Skeletal muscle tissue (tissue), 4 donors: ENCODE results near the gene HOXB2. TPM values are rescaled to one million over a fixed set of nuclear protein-coding genes. Genes with fewer than 3 reads are reported as not detected.
"Not testable (repeated sequence)": the region's sequence is repeated elsewhere in the genome, so short reads cannot be mapped to it uniquely, and the experiment has no call there.

Experiments used
- H3K27ac ChIP-seq: one replicate; pipeline ENCODE4 v1.7.0; 2013; ENCODE audit warnings: mild to moderate bottlenecking, low read depth, low read length, inconsistent platforms
- H3K27me3 ChIP-seq, 3 donors: one replicate each; pipeline ENCODE4 v1.7.0; 2013; ENCODE audit warnings: low read length in 3 of 3; ENCODE audit not compliant: control insufficient read depth in 3 of 3, insufficient read depth in 3 of 3
- H3K36me3 ChIP-seq, 3 donors: one replicate each; pipeline ENCODE4 v1.7.0; 2013; ENCODE audit warnings: low read length in 3 of 3; ENCODE audit not compliant: control insufficient read depth in 3 of 3, insufficient read depth in 3 of 3
- H3K4me1 ChIP-seq, 3 donors: one replicate each; pipeline ENCODE4 v1.7.0; 2013; ENCODE audit warnings: low read length in 3 of 3, mild to moderate bottlenecking in 3 of 3; ENCODE audit not compliant: control insufficient read depth in 3 of 3, insufficient read depth in 3 of 3
- H3K4me3 ChIP-seq, 3 donors: one replicate each; pipeline ENCODE4 v1.7.0; 2013; ENCODE audit warnings: low read length in 3 of 3
- H3K9ac ChIP-seq, 3 donors: one replicate each; pipeline ENCODE4 v1.7.0; 2013; ENCODE audit warnings: low read length in 3 of 3, mild to moderate bottlenecking in 3 of 3, moderate library complexity in 2 of 3, low read depth in 1 of 3
- H3K9me3 ChIP-seq, 3 donors: one replicate each; pipeline ENCODE4 v1.7.0; 2013; ENCODE audit warnings: low read length in 3 of 3; ENCODE audit not compliant: control insufficient read depth in 3 of 3
- total RNA-seq: library from RNA; depleted of rRNA; stranded (reverse); fragments of >200 nt; gene quantifications from one replicate; pipeline ENCODE4 v1.2.3, GENCODE V29; 2014
- donor health status: Osteomylitis.

HOXB2 gene
- total RNA-seq, 1 donor from 2014 or later = 3.1 TPM

DNA sequence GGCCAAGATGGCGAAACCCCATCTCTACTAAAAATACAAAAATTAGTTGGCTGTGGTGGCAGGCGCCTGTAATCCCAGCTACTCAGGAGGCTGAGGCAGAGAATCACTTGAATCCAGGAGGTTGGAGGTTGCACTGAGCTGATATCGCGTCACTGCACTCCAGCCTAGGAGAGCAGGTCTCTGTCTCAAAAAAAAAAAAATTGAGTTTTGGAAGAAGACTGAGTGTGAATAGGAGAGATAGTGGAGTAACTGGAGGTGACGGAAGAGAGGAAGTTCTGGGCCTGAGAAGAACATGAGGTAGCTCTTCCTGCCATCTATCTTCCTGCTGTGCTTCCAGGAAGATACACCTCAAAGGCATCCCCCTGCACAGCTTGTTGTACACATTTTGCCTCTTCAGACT, 25.5 kb downstream of the HOXB2 start:
- Histone ChIP-seq H3K4me1 (no peaks in the 10 kb centered on the region), H3K27ac (no peak overlapping the region), H3K9ac (no peak overlapping the region), H3K27me3 (peaks cover 19 to 34% (median 32%) of the 10 kb centered on the region in 3 donors), H3K9me3 (no peaks in the 10 kb centered on the region), H3K36me3 (no peaks in the 10 kb centered on the region), H3K4me3 (no peak overlapping the region)

DNA sequence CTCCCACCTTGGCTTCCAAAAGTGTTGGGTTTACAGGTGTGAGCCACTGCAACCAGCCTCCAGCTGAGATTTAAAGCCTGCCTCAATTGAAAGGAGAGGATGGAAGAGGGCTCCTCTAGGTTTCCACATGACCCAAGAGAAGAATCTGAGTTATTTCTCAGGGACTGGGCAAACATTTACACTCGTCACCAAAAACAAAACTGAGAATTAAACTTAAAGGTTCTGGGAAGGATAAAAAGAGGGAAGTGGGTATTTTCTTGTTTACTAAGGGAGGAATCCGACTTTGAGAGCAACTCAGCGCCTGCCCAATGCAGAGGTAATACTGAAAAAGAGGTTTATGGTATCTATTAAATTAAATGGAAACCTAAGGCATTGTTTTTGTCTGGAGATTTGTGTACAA, 27.4 kb downstream of the HOXB2 start:
- H3K27ac ChIP-seq = no peak overlapping the region
- H3K4me3 ChIP-seq = no peak overlapping the region
- no peaks in the 10 kb centered on the region for H3K4me1 ChIP-seq
- no peaks in the 10 kb centered on the region for H3K36me3 ChIP-seq
- H3K27me3 ChIP-seq = peaks cover 28 to 36% (median 33%) of the 10 kb centered on the region in 3 donors
- H3K9ac ChIP-seq = no peak overlapping the region
- no peaks in the 10 kb centered on the region for H3K9me3 ChIP-seq

DNA sequence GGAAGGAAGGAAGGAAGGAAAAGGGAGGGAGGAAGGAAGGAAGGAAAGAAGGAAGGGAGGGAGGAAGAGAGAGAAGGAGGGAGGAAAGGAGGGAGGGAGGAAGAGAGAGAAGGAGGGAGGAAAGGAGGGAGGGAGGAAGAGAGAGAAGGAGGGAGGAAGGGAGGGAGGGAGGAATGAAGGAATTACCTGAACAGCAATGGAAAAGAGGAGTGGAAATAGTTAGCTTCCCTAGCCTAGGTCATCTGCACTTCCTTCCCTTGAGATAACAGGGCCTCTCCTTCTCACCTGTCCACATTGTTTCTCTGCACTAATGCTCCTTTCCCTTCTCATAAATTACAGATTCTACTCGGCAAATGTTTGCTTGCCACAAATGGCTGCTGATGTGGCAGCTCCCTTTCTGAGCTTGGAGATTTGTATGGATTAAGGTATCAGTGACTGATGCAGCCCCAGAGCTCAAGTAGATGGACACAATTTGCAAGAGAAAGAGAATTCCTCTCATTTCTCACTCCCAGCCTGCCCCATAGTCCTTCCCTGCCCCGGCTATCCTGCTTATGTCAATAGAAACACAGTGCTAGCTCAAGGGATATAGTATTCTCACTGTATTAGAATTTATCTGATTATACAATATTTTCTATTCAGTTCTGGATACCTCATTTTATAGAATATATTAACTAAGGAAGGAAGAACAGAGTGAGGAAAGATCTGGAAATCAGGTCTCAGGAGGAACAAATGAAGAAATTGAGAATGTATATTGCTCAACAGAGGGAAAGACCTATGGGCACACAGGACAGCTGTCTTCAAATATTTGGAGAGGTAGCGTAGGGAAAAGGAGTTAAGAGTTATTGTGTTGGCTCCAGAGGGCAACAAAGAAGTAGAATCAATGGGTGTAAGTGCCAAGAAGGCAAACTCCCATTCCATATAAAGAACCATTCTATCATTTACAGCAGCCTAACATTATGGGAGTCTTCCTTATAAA, 28.7 kb downstream of the HOXB2 start:
- H3K27ac ChIP-seq = no peak overlapping the region
- H3K36me3 ChIP-seq = no peaks in the 10 kb centered on the region
- peaks cover 24 to 42% (median 33%) of the 10 kb centered on the region in 3 donors for H3K27me3 ChIP-seq
- no peaks in the 10 kb centered on the region for H3K9me3 ChIP-seq
- H3K9ac ChIP-seq = no peak overlapping the region
- no peaks in the 10 kb centered on the region for H3K4me1 ChIP-seq
- no peak overlapping the region for H3K4me3 ChIP-seq

DNA sequence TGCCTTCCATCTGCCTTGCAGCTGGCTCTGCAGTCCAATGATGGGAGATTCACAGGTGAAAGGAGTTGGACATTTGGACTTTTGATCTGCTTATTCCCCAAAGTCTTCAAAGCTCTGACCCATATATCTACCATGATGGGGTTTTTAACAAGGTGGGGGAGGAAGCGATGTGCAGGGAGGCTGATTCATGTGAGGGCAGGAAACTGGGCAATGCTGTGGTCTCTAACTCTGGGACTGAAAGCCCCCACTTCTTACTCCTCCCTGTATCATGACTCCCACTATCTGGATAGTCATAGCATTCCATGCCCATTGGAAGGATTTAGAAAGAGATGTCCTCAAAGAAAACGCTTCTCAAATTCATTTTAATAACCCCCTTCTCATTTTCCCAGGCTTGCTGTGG, 30.4 kb downstream of the HOXB2 start:
- H3K4me3 ChIP-seq = no peak overlapping the region
- no peaks in the 10 kb centered on the region for H3K9me3 ChIP-seq
- H3K27ac ChIP-seq = no peak overlapping the region
- H3K36me3 ChIP-seq = no peaks in the 10 kb centered on the region
- peaks cover 23 to 42% (median 24%) of the 10 kb centered on the region in 3 donors for H3K27me3 ChIP-seq
- H3K4me1 ChIP-seq = no peaks in the 10 kb centered on the region
- H3K9ac ChIP-seq = no peak overlapping the region

DNA sequence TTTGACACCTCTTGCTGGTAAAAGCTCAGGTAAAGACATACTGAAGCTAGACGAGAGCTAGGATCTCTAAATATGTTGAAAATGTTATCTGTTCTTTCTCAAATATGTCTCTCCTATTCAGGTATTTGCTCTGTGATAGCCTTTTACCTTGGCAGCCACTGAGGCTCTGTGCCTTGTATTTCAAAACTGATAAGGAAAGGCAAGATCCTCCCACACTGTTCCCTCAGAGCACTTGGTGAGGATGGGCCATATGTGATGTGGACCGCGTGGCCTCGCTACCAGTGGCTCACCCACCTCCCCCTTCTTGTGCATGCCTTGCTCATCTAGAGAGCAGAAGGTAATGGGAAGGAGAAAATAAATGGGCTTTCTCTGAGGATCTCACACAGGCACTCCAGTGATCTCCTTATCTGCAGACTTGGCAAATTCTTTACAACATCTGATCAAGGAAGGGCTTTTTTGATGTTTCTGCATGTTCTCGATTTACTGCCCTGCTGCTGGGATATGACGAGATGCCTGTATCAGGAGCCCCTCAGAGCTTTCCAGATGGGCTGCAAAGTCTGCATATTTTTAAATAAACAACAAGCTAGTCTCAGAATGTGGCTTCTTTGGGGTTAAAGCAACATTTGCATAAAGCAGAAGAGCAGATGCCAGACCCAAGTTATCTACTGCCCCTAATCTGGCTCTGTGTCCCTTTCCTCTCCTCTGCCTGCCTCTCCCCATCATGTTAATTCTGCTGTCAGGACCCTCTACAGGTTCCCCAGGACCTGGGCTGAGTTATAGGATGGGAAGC, 31.0 kb downstream of the HOXB2 start:
- H3K36me3 ChIP-seq = no peaks in the 10 kb centered on the region
- no peak overlapping the region for H3K9ac ChIP-seq
- no peaks in the 10 kb centered on the region for H3K9me3 ChIP-seq
- H3K4me3 ChIP-seq = no peak overlapping the region
- no peaks in the 10 kb centered on the region for H3K4me1 ChIP-seq
- no peak overlapping the region for H3K27ac ChIP-seq
- peaks cover 22 to 42% (median 24%) of the 10 kb centered on the region in 3 donors for H3K27me3 ChIP-seq

DNA sequence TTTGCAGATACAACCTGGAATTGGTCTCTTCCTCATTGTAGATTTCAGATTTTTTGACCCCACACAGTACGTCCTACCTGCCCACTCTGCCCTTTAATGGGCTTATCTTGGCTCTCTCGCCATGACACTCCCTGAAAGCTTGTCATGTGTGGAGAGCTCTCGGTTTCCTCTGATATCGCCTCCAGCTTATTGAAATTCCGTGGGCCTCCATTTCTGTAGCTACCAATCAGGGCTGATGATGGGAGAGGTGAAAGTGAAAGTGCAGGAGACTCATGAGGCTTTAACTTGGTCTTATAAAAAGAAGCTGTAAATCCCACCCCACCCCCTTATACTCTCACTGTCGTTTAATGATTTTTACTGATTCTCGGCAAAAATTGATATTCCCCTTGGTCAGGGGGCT, 31.8 kb downstream of the HOXB2 start:
- no peaks in the 10 kb centered on the region for H3K9me3 ChIP-seq
- no peaks in the 10 kb centered on the region for H3K4me1 ChIP-seq
- no peak overlapping the region for H3K4me3 ChIP-seq
- peaks cover 24 to 42% (median 27%) of the 10 kb centered on the region in 3 donors for H3K27me3 ChIP-seq
- H3K36me3 ChIP-seq = no peaks in the 10 kb centered on the region
- H3K9ac ChIP-seq = no peak overlapping the region
- no peak overlapping the region for H3K27ac ChIP-seq

DNA sequence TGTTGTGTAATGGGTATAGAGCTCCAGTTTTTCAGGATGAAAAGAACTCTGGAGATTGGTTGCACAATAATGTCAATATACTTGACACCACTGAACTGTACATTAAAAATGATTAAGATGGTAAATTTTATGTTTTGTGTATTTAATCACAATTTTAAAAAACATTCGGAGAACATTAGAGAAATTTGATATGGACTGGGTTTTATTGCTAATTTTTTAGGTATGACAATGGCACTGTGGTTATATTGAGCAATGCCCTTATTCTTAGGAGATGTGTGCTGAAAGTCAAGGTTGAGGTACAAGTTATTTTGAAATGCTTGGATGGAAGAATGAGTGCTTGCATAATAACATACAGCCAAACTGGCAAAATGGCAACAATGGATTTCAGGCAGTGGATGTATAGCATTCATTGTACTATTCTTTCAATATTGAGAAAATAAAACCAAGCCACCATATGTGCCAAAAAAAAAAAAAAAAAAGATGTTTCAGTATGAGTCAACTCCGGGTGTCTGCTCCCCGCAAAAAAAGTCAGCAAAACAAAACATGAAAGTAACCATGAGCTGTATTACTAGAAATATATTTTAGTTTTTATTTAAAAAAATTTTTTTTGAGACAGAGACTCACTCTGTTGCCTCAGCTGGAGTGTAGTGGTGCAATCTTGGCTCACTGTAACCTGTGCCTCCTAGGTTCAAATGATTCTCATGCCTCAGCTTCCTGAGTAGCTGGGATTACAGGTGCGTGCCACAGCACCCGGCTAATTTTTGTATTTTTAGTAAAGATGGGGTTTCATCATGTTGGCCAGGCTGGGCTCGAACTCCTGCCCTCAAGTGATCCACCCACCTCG, 33.9 kb downstream of the HOXB2 start:
- no peak overlapping the region for H3K27ac ChIP-seq
- no peaks in the 10 kb centered on the region for H3K4me1 ChIP-seq
- H3K36me3 ChIP-seq = no peaks in the 10 kb centered on the region
- H3K9me3 ChIP-seq = no peaks in the 10 kb centered on the region
- H3K9ac ChIP-seq = no peak overlapping the region
- H3K27me3 ChIP-seq = peaks cover 25 to 34% (median 25%) of the 10 kb centered on the region in 3 donors
- H3K4me3 ChIP-seq = no peak overlapping the region

DNA sequence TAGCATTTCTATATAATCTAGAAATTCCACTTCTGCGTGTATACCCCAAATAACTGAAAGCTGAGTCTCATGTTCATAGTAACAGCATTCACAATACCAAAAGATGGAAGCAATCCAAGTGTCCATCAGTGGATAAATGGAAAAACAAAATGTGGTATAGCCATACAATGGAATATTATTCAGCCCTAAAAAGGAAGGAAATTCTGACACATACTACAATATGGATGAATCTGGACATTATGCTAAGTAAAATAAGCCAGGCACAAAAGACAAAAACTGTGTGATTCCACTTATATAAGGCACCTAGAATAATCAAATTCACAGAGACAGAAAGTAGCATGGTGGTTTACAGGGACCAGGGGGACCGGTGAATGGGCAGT, 34.5 kb downstream of the HOXB2 start:
- H3K27ac ChIP-seq = no peak overlapping the region
- no peak overlapping the region for H3K4me3 ChIP-seq
- no peaks in the 10 kb centered on the region for H3K9me3 ChIP-seq
- no peaks in the 10 kb centered on the region for H3K36me3 ChIP-seq
- H3K9ac ChIP-seq = no peak overlapping the region
- H3K27me3 ChIP-seq = peaks cover 20 to 28% (median 22%) of the 10 kb centered on the region in 3 donors
- H3K4me1 ChIP-seq = no peaks in the 10 kb centered on the region

DNA sequence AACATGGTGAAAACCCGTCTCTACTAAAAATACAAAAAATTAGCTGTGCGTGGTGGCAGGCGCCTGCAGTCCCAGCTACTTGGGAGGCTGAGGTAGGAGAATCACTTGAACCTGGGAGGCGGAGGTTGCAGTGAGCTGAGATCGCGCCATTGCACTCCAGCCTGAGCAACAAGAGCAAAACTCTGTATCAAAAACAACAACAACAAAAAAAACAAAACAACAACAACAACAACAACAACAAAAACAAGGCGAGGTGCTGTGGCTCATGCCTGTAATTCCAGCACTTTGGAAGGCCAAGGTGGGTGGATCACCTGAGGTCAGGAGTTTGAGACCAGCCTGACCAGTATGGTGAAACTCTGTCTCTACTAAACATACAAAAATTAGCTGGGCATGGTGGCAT, 35.2 kb downstream of the HOXB2 start:
- not testable (repeated sequence) for H3K27ac ChIP-seq, H3K4me1 ChIP-seq, H3K9me3 ChIP-seq, H3K4me3 ChIP-seq, H3K36me3 ChIP-seq, H3K9ac ChIP-seq
- H3K27me3 ChIP-seq = peaks cover 19 to 26% (median 21%) of the 10 kb centered on the region in 3 donors
